ENCODE results near the gene TMEM255A.

Gene TMEM255A

GRCh38 chrX:120269373-120270035 is 41.8 kb downstream of the TMEM255A start:
- DNase-seq (ENCODE audit: low read depth in 2 of 2), result no peak

GRCh38 chrX:120264341-120264740 is 46.9 kb downstream of the TMEM255A start:
- no peak for DNase-seq (ENCODE audit: low read depth in 2 of 2)

GRCh38 chrX:120262859-120263708 is 48.2 kb downstream of the TMEM255A start:
- DNase-seq (ENCODE audit: low read depth in 2 of 2), result no peak

GRCh38 chrX:120260369-120260768 is 50.9 kb downstream of the TMEM255A start:
- no peak for DNase-seq (ENCODE audit: low read depth in 2 of 2)

GRCh38 chrX:120253784-120254183 is 57.5 kb downstream of the TMEM255A start:
- no peak for DNase-seq (ENCODE audit: low read depth in 2 of 2)

- DNase-seq (ENCODE audit: low read depth in 2 of 2), result no peak
These were observed 59.7 kb downstream of the TMEM255A start for GRCh38 chrX:120251471-120252011.

GRCh38 chrX:120250522-120251271 is 60.6 kb downstream of the TMEM255A start, which contains the start of gene ZBTB33:
Gene ZBTB33 (plus strand): TSS chrX:120250812. CDS start chrX:120253416, 2,604 bp downstream.
- DNase-seq (ENCODE audit: low read depth in 2 of 2), result peak; percentile 59 to 81

GRCh38 chrX:120244735-120245498 is 66.3 kb downstream of the TMEM255A start:
- peak; percentile 39 to 41 for DNase-seq (ENCODE audit: low read depth in 2 of 2)

- DNase-seq (ENCODE audit: low read depth in 2 of 2), result no peak
These were observed 66.9 kb downstream of the TMEM255A start for GRCh38 chrX:120244395-120244734.

- DNase-seq (ENCODE audit: low read depth in 2 of 2), result no peak
These were observed 68.4 kb downstream of the TMEM255A start for GRCh38 chrX:120242813-120243212.

- no peak for DNase-seq (ENCODE audit: low read depth in 2 of 2)
These were observed 72.3 kb downstream of the TMEM255A start for GRCh38 chrX:120238933-120239332.

- DNase-seq (ENCODE audit: low read depth in 2 of 2), result no peak
These were observed 74.4 kb downstream of the TMEM255A start for GRCh38 chrX:120236687-120237479.

GRCh38 chrX:120235284-120235683 is 76.0 kb downstream of the TMEM255A start:
- no peak for DNase-seq (ENCODE audit: low read depth in 2 of 2)

- no peak for DNase-seq (ENCODE audit: low read depth in 2 of 2)
These were observed 82.9 kb downstream of the TMEM255A start for GRCh38 chrX:120228187-120228908.

- no peak for DNase-seq (ENCODE audit: low read depth in 2 of 2)
These were observed 86.9 kb downstream of the TMEM255A start for GRCh38 chrX:120224388-120224787.

GRCh38 chrX:120223374-120223773 is 87.9 kb downstream of the TMEM255A start:
- no peak for DNase-seq (ENCODE audit: low read depth in 2 of 2)

GRCh38 chrX:120213438-120214265 is 97.6 kb downstream of the TMEM255A start:
- DNase-seq (ENCODE audit: low read depth in 2 of 2), result peak; percentile 1 to 43
